Kidney (tissue), 14 donors: Measurements from ENCODE around the gene TWF1. TPM values are rescaled to one million over a fixed set of nuclear protein-coding genes. Genes with fewer than 3 reads are reported as not detected.

ENCODE experiments used
- DNase-seq, 5 donors: peaks; one replicate each; pipeline ENCODE4 v3.0.0-alpha.2; 2013 to 2020
- FAIRE-seq: peaks from 2 replicates; lab custom pipeline; 2012; peaks lifted over from hg19 to GRCh38; lab: Jason Lieb, UNC
- H3K27ac ChIP-seq, 2 donors: one replicate each; pipeline ENCODE4 v1.7.0; 2013; ENCODE audit warnings: low read depth in 2 of 2, low read length in 2 of 2, inconsistent platforms in 1 of 2
- H3K27me3 ChIP-seq: one replicate; pipeline ENCODE4 v1.7.1; 2013; ENCODE audit warnings: low read length, inconsistent platforms; ENCODE audit not compliant: control insufficient read depth, insufficient read depth
- H3K36me3 ChIP-seq, 3 donors: one replicate each; pipeline versions ENCODE4 v1.7.0 to v1.7.1; 2013; ENCODE audit warnings: low read length in 3 of 3, control low read depth in 1 of 3, inconsistent platforms in 1 of 3; ENCODE audit not compliant: insufficient read depth in 3 of 3, control insufficient read depth in 2 of 3
- H3K4me1 ChIP-seq, 3 donors: one replicate each; pipeline versions ENCODE4 v1.7.0 to v1.7.1; 2013; ENCODE audit warnings: low read length in 3 of 3, inconsistent platforms in 1 of 3, low read depth in 1 of 3; ENCODE audit not compliant: control insufficient read depth in 2 of 3, insufficient read depth in 2 of 3
- H3K4me3 ChIP-seq, 3 donors: one replicate each; pipeline versions ENCODE4 v1.7.0 to v1.8.1; 2013; ENCODE audit warnings: low read length in 3 of 3, control low read depth in 1 of 3, inconsistent platforms in 1 of 3
- H3K9ac ChIP-seq, 3 donors: one replicate each; pipeline versions ENCODE4 v1.7.0 to v1.7.1; 2013; ENCODE audit warnings: low read length in 3 of 3, control low read depth in 1 of 3, inconsistent platforms in 1 of 3
- H3K9me3 ChIP-seq, 3 donors: one replicate each; pipeline versions ENCODE4 v1.7.0 to v1.7.1; 2013; ENCODE audit warnings: low read length in 3 of 3, control low read depth in 1 of 3, inconsistent platforms in 1 of 3; ENCODE audit not compliant: control insufficient read depth in 2 of 3, insufficient read depth in 1 of 3
- CTCF ChIP-seq: IDR thresholded peaks from 3 replicates; pipeline ENCODE4 v1.5.1; 2012; ENCODE audit warnings: mild to moderate bottlenecking, moderate library complexity, borderline replicate concordance; ENCODE audit not compliant: insufficient read depth; ENCODE audit errors: extremely low read depth
- intact Hi-C: fragments of 100-400 bp; cut with DNase I; formaldehyde crosslinking; loops from one replicate; pipeline ENCODE4 v1.11.1; 2022
- polyA plus RNA-seq: library from polyadenylated mRNA; stranded (reverse); fragments of 350-450 nt; fragmentation: Illumina TruSeq; extraction: RNeasy Lipid Tissue Mini Kit (QIAGEN cat#74804); gene quantifications from one replicate; pipeline ENCODE4 v1.2.3, GENCODE V29; 2014; ENCODE audit warnings: low read depth, low replicate concordance; ENCODE audit not compliant: insufficient read depth
- total RNA-seq: library from RNA; stranded (reverse); fragmentation: NEBNext Ultra II Directional; extraction: Animal tissue kit (Norgen Biotek cat#: 25700); gene quantifications from one replicate; pipeline ENCODE4 v1.2.1, GENCODE V29; 2021
- donor health status: control.
- donor health status: control.
- donor health status: control.
- donor health status: control.
- donor health status: control.
- donor health status: DM: yes; HTN: yes; CAD: no.
- donor health status: Normal renal cell carcinoma (clear cell type).

Gene TWF1
- total and polyA plus RNA-seq, 2 donors from 2014 or later, result 41.0 to 75.0 TPM

GRCh38 chr12:43840338-43840737, 34.2 kb upstream of the TWF1 start:
- intact Hi-C loops, result no loop called here
- Histone ChIP-seq H3K4me1 (peaks cover 1 to 4% (median 2%) of the 10 kb centered on the region in 3 donors), H3K9ac (no peak overlapping the region), H3K27ac (no peak overlapping the region), H3K36me3 (no peaks in the 10 kb centered on the region), H3K4me3 (no peak overlapping the region), H3K9me3 (no peaks in the 10 kb centered on the region), H3K27me3 (no peaks in the 10 kb centered on the region)
- DNase-seq (no peak), FAIRE-seq (no peak)
- no peak for TF ChIP-seq CTCF

GRCh38 chr12:43836475-43836989, 30.4 kb upstream of the TWF1 start:
- Histone ChIP-seq H3K4me1 (peaks cover 2 to 5% (median 4%) of the 10 kb centered on the region in 3 donors), H3K4me3 (peak overlapping the region; percentile 59 to 86 (median 62)), H3K27ac (peak overlapping the region; percentile 82 to 88), H3K27me3 (no peaks in the 10 kb centered on the region), H3K9ac (peak overlapping the region; percentile 35 to 76 (median 48)), H3K9me3 (no peaks in the 10 kb centered on the region), H3K36me3 (no peaks in the 10 kb centered on the region)
- FAIRE-seq (no peak), DNase-seq (peak in 2 of 5 donors; percentile 11 to 60)
- intact Hi-C loops, result no loop called here
- no peak for TF ChIP-seq CTCF

- H3K4me1 ChIP-seq, result peaks cover 2 to 5% (median 4%) of the 10 kb centered on the region in 3 donors
Measured at GRCh38 chr12:43835656-43836474, 29.7 kb upstream of the TWF1 start, which contains the start of gene TMEM117. TMEM117 (plus strand) TSS chr12:43836081.

More at GRCh38 chr12:43835656-43836474, 29.7 kb upstream of the TWF1 start, which contains the start of gene TMEM117:
- H3K36me3 ChIP-seq, result no peaks in the 10 kb centered on the region
- FAIRE-seq (no peak), DNase-seq (peak; percentile 80 to 88 (median 83))
- intact Hi-C loops, result no loop called here
- no peaks in the 10 kb centered on the region for H3K9me3 ChIP-seq
- H3K27me3 ChIP-seq, result no peaks in the 10 kb centered on the region
- H3K27ac ChIP-seq, result peak within 1 kb of the TSS; percentile 82 to 88
- H3K4me3 ChIP-seq, result peak within 1 kb of the TSS; percentile 59 to 86 (median 62)
- no peak for TF ChIP-seq CTCF
- H3K9ac ChIP-seq, result peak within 1 kb of the TSS; percentile 35 to 76 (median 48)
